ENCODE results near the gene DACH1.

DNA sequence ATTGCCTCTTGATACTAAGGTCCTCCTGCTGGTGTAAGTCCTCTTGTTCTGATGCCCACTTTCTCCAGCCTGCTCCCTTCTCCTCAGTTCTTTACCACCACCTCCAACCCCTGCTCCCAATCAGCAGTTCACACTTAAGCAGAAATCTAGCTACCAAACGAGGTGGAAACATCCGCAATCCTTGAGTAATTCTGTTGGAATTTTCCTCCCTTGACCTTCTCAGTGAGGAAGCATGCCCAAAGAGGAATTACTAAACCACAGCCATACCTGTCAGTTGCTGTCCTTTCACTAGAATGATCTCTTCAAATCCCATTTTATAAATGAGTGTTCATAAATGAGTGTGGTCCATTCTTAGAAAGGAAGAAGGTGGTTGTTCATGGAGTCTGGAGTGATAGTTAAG lies 289.9 kb downstream of the DACH1 start:
- TF ChIP-seq, protein P1, sequence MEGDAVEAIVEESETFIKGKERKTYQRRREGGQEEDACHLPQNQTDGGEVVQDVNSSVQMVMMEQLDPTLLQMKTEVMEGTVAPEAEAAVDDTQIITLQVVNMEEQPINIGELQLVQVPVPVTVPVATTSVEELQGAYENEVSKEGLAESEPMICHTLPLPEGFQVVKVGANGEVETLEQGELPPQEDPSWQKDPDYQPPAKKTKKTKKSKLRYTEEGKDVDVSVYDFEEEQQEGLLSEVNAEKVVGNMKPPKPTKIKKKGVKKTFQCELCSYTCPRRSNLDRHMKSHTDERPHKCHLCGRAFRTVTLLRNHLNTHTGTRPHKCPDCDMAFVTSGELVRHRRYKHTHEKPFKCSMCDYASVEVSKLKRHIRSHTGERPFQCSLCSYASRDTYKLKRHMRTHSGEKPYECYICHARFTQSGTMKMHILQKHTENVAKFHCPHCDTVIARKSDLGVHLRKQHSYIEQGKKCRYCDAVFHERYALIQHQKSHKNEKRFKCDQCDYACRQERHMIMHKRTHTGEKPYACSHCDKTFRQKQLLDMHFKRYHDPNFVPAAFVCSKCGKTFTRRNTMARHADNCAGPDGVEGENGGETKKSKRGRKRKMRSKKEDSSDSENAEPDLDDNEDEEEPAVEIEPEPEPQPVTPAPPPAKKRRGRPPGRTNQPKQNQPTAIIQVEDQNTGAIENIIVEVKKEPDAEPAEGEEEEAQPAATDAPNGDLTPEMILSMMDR (IDR thresholded peaks at IDR 0.05), result no peak
- TF ChIP-seq POLR2A (IDR thresholded peaks at IDR 0.05), result no peak

All from tibial nerve (tissue), 3 donors.